ENCODE data around the gene ANOS1. TPM values are rescaled to one million over a fixed set of nuclear protein-coding genes. Genes with fewer than 3 reads are reported as not detected.

The ANOS1 gene
- polyA plus RNA-seq, 2 of the 4 experiments (the other 2 are of a cell fraction): 0.04 TPM; not detected in 1

DNA sequence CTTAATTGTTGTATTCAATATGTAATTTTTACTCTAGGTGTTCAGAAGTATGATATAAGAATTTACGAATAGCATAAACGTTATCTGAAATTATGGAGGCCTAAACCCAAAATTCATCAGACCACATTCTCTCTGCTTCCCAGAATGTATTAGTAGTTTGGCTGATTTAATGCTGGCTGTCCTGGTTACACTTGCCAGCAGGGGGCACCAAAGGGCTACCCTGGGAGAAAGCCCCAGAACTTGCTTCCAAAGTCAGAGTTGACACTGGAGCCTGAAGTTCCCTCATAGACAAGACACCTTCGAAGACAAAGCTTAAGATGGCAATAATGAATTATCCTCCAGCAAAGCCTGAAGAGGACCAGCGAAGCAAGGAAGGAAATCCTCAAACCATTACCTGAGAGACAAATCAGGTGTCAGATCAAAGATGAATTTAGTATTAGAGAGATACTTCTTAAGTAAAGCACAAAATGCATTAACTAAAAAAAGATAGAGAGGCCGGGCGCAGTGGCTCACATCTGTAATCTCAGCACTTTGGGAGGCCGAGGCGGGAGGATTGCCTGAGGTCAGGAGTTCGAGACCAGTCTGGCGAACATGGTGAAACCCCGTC is 11.3 kb upstream of the ANOS1 start:
- H3K9me3 ChIP-seq: no peaks in the 10 kb centered on the region
- no peak overlapping the region for H3K27ac ChIP-seq
- TF ChIP-seq TFCP2L1 (CRISPR knock-in tag; IDR thresholded peaks at IDR 0.05) (no peak), ZFP36 (IDR thresholded peaks at IDR 0.05; ENCODE audit: borderline replicate concordance, partially characterized antibody) (no peak), POLR2A (IDR thresholded peaks at IDR 0.05; ENCODE audit: low read length) (no peak), CTCF (IDR thresholded peaks at IDR 0.05) (peak; percentile 58), BHLHE40 (IDR thresholded peaks at IDR 0.05; ENCODE audit: low read depth, low read length) (no peak), CBX8 (IDR thresholded peaks at IDR 0.05) (no peak), RAD21 (conservative IDR thresholded peaks at IDR 0.05 in 1 of 2, IDR thresholded peaks at IDR 0.05 in 1 of 2) (peak; percentile 58 to 61), SMC3 (IDR thresholded peaks at IDR 0.05) (peak; percentile 39; the same call in 1 of the 3 replicates), FOSB (CRISPR knock-in tag; IDR thresholded peaks at IDR 0.05) (no peak)
- TF ChIP-seq, protein P1, sequence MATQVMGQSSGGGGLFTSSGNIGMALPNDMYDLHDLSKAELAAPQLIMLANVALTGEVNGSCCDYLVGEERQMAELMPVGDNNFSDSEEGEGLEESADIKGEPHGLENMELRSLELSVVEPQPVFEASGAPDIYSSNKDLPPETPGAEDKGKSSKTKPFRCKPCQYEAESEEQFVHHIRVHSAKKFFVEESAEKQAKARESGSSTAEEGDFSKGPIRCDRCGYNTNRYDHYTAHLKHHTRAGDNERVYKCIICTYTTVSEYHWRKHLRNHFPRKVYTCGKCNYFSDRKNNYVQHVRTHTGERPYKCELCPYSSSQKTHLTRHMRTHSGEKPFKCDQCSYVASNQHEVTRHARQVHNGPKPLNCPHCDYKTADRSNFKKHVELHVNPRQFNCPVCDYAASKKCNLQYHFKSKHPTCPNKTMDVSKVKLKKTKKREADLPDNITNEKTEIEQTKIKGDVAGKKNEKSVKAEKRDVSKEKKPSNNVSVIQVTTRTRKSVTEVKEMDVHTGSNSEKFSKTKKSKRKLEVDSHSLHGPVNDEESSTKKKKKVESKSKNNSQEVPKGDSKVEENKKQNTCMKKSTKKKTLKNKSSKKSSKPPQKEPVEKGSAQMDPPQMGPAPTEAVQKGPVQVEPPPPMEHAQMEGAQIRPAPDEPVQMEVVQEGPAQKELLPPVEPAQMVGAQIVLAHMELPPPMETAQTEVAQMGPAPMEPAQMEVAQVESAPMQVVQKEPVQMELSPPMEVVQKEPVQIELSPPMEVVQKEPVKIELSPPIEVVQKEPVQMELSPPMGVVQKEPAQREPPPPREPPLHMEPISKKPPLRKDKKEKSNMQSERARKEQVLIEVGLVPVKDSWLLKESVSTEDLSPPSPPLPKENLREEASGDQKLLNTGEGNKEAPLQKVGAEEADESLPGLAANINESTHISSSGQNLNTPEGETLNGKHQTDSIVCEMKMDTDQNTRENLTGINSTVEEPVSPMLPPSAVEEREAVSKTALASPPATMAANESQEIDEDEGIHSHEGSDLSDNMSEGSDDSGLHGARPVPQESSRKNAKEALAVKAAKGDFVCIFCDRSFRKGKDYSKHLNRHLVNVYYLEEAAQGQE (IDR thresholded peaks at IDR 0.05): no peak
- DNase-seq (ENCODE audit: low read depth in 1 of 2, low spot score in 1 of 2): peak in 1 of 2 experiments; percentile 46
- FAIRE-seq: no peak
- peak in 1 of 2 experiments; percentile 74; a peak in 4 of 6 replicates for ATAC-seq
- no peak overlapping the region for H3K4me2 ChIP-seq
- no peak overlapping the region for H3K4me3 ChIP-seq
- H3K4me1 ChIP-seq: no peaks in the 10 kb centered on the region
- ChIA-PET POLR2A (no interaction called here), CTCF (interaction anchor here (0.6 to 1.7 kb wide), 5 partner anchors 10 to 74 kb away, joined by 3 to 4 read pairs (median 3); no protein-coding TSS in a partner anchor)
- WGBS (ENCODE audit: missing lambda C conversion rate): 19% methylated on average over 11 of the region's 11 CpGs

DNA sequence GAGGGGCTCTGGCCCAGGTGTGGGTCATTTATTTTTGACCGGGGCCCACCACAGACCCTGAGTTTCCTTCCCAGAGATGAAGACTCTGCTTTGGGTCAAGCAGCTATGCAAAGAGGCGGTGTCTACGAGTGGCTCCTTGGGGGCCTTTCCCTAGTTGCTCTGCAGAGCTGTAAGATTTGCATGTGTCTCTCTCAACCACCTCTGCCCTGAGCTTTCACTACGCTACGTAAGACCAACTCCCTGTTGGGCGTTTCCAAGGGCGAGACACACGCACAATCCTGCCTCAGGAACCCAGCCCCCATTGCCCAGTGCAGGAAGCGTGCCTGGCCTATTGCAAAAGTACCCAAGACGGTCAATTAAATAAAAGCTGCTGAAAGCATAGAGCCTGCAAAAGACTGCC is 10.0 kb upstream of the ANOS1 start:
- no peaks in the 10 kb centered on the region for H3K9me3 ChIP-seq
- DNase-seq (ENCODE audit: low read depth in 1 of 2, low spot score in 1 of 2): no peak
- TF ChIP-seq, protein P2, sequence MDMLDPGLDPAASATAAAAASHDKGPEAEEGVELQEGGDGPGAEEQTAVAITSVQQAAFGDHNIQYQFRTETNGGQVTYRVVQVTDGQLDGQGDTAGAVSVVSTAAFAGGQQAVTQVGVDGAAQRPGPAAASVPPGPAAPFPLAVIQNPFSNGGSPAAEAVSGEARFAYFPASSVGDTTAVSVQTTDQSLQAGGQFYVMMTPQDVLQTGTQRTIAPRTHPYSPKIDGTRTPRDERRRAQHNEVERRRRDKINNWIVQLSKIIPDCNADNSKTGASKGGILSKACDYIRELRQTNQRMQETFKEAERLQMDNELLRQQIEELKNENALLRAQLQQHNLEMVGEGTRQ (IDR thresholded peaks at IDR 0.05): no peak
- TF ChIP-seq HEYL (CRISPR knock-in tag; IDR thresholded peaks at IDR 0.05) (no peak), RNF2 (IDR thresholded peaks at IDR 0.05; ENCODE audit: borderline replicate concordance, low read depth) (no peak)
- FAIRE-seq: no peak
- 17% methylated on average over 8 of the region's 10 CpGs for WGBS (ENCODE audit: missing lambda C conversion rate)
- H3K4me2 ChIP-seq: no peak overlapping the region
- no peaks in the 10 kb centered on the region for H3K4me1 ChIP-seq
- H3K4me3 ChIP-seq: no peak overlapping the region
- ChIA-PET POLR2A (no interaction called here), CTCF (interaction anchor here (1.2 to 1.8 kb wide), 4 partner anchors 9 to 74 kb away, joined by 4 to 9 read pairs (median 4); partner anchors contain the start of gene ANOS1)
- no peak for ATAC-seq
- no peak overlapping the region for H3K27ac ChIP-seq

DNA sequence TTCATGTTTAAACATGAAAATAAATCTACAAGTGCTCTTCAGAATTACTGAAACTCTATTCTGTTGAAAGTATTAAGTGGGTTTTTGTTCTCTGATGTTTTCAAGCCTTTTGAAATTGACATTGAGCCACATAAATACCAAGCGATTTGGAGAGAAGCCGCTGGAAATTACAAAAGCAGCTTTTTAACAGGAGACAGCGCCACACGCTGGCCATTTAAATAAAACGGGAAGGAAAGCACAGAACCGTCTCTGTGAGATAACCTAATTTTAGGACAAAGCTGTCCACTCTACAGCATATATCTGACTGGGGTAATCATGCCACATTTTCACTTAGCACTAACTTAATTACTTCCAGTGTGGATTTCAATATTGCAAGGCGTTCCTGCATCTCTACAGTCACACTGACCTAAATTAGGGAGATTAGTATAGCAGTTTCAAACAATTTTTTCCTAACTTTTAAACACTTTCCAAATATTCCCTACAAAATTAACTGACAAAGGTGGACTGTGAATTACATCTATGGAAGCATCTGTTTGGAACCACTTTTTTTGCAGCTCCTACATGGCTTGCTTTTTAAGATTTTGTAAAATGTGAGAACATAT is 6.8 kb upstream of the ANOS1 start:
- ATAC-seq (peak; percentile 56 to 64; a peak in 3 of 6 replicates), FAIRE-seq (no peak), DNase-seq (ENCODE audit: low read depth in 1 of 2, low spot score in 1 of 2) (peak in 1 of 2 experiments; percentile 31)
- H3K27ac ChIP-seq: no peak overlapping the region
- no peak overlapping the region for H3K4me2 ChIP-seq
- ChIA-PET POLR2A (no interaction called here), CTCF (interaction anchor here (0.6 to 2.9 kb wide), 23 partner anchors 9 to 1184 kb away, joined by 3 to 12 read pairs (median 4); no protein-coding TSS in a partner anchor)
- WGBS (ENCODE audit: missing lambda C conversion rate): under 1% methylated on average over 7 of the region's 7 CpGs
- H3K9me3 ChIP-seq: no peaks in the 10 kb centered on the region
- no peak overlapping the region for H3K4me3 ChIP-seq
- H3K4me1 ChIP-seq: no peaks in the 10 kb centered on the region
- TF ChIP-seq SMC3 (IDR thresholded peaks at IDR 0.05) (peak; percentile 60), SREBF2 (IDR thresholded peaks at IDR 0.05) (no peak), RAD21 (conservative IDR thresholded peaks at IDR 0.05 in 1 of 2, IDR thresholded peaks at IDR 0.05 in 1 of 2) (peak; percentile 68 to 69), NFE2L2 (conservative IDR thresholded peaks at IDR 0.05; ENCODE audit: low read length) (no peak), CTCF (IDR thresholded peaks at IDR 0.05) (peak; percentile 74), RNF2 (IDR thresholded peaks at IDR 0.05; ENCODE audit: borderline replicate concordance, low read depth) (no peak), NPAS2 (CRISPR knock-in tag; IDR thresholded peaks at IDR 0.05; ENCODE audit: borderline replicate concordance) (no peak), RFX5 (IDR thresholded peaks at IDR 0.05) (no peak), EHMT2 (IDR thresholded peaks at IDR 0.05; ENCODE audit: low read depth) (no peak), HOXB5 (CRISPR knock-in tag; IDR thresholded peaks at IDR 0.05) (no peak), HDAC2 (IDR thresholded peaks at IDR 0.05) (no peak), GATA3 (IDR thresholded peaks at IDR 0.05; ENCODE audit: borderline replicate concordance) (no peak), KDM1A (IDR thresholded peaks at IDR 0.05; ENCODE audit: low read depth) (no peak), EHF (CRISPR knock-in tag; IDR thresholded peaks at IDR 0.05) (no peak), RARB (CRISPR knock-in tag; IDR thresholded peaks at IDR 0.05) (no peak)
